GM23338 (cell line): Measurements from ENCODE around the gene CKM. TPM values are rescaled to one million over a fixed set of nuclear protein-coding genes. Genes with fewer than 3 reads are reported as not detected.

Experiments
- ATAC-seq: fragments of 200-7000 bp; cut with Tn5 transposase; 3 replicates; pipeline ENCODE4 v1.9.1; 2020
- DNase-seq: peaks from one replicate; pipeline ENCODE4 v3.0.0-alpha.2; 2015; ENCODE audit warnings: low spot score
- H2AFZ ChIP-seq: fragments of 200-600 bp; sonication (generic); 2 replicates; pipeline ENCODE4 v1.8.0; 2016; ENCODE audit warnings: antibody characterized with exemption, mild to moderate bottlenecking, moderate library complexity
- H3F3A ChIP-seq: fragments of 200-600 bp; sonication (generic); replicated peaks from 2 replicates; pipeline ENCODE4 v1.8.0; 2017; ENCODE audit warnings: antibody characterized with exemption, mixed run types, low read depth
- H3K27ac ChIP-seq: fragments of 200-600 bp; sonication (generic); 2 replicates; pipeline ENCODE4 v1.6.1; 2016; ENCODE audit warnings: low read depth
- H3K27me3 ChIP-seq: fragments of 200-600 bp; sonication (generic); 2 replicates; pipeline ENCODE4 v1.8.0; 2016; ENCODE audit warnings: mild to moderate bottlenecking, mixed run types, moderate library complexity; ENCODE audit not compliant: insufficient read depth
- H3K36me3 ChIP-seq: fragments of 200-600 bp; sonication (generic); 2 replicates; pipeline ENCODE4 v1.8.0; 2016; ENCODE audit warnings: mild to moderate bottlenecking; ENCODE audit not compliant: insufficient read depth
- H3K4me1 ChIP-seq: fragments of 200-600 bp; sonication (generic); 2 replicates; pipeline ENCODE4 v1.8.0; 2016; ENCODE audit warnings: mild to moderate bottlenecking, moderate library complexity; ENCODE audit not compliant: insufficient read depth
- H3K4me2 ChIP-seq: fragments of 200-600 bp; sonication (generic); 2 replicates; pipeline ENCODE4 v1.7.1; 2017; ENCODE audit warnings: mixed run types
- H3K4me3 ChIP-seq: fragments of 200-600 bp; sonication (generic); 2 replicates; pipeline ENCODE4 v1.6.1; 2016; ENCODE audit warnings: mixed run types
- H3K79me2 ChIP-seq: fragments of 200-600 bp; sonication (generic); replicated peaks from 2 replicates; pipeline ENCODE4 v1.8.0; 2017; ENCODE audit warnings: mild to moderate bottlenecking; ENCODE audit not compliant: insufficient read depth
- H3K9me2 ChIP-seq: fragments of 200-600 bp; sonication (generic); 2 replicates; pipeline ENCODE4 v1.8.0; 2017; ENCODE audit not compliant: insufficient read depth
- H4K20me1 ChIP-seq: fragments of 200-600 bp; sonication (generic); replicated peaks from 2 replicates; pipeline ENCODE4 v1.8.0; 2017; ENCODE audit warnings: mild to moderate bottlenecking; ENCODE audit not compliant: insufficient read depth
- H3K27ac Mint-ChIP-seq: 2 replicates; pipeline ENCODE4 v1.8.0; 2020; ENCODE audit warnings: inconsistent platforms, mild to moderate bottlenecking, moderate library complexity, mixed read lengths
- H3K27me3 Mint-ChIP-seq: 3 replicates; pipeline ENCODE4 v1.8.0; 2022; ENCODE audit warnings: low read depth, mild to moderate bottlenecking, moderate library complexity, mixed read lengths, inconsistent platforms; ENCODE audit not compliant: insufficient read depth, poor library complexity
- H3K36me3 Mint-ChIP-seq: 3 replicates; pipeline ENCODE4 v1.8.0; 2021; ENCODE audit warnings: low read depth, mild to moderate bottlenecking, inconsistent platforms, moderate library complexity, mixed read lengths
- H3K4me1 Mint-ChIP-seq: 3 replicates; pipeline ENCODE4 v1.8.0; 2020; ENCODE audit warnings: mild to moderate bottlenecking, inconsistent platforms, mixed read lengths
- H3K4me3 Mint-ChIP-seq: 3 replicates; pipeline ENCODE4 v1.8.0; 2021; ENCODE audit warnings: moderate library complexity, mild to moderate bottlenecking, inconsistent platforms, mixed read lengths
- H3K9me3 Mint-ChIP-seq: 3 replicates; pipeline ENCODE4 v1.8.0; 2020; ENCODE audit warnings: moderate library complexity, mild to moderate bottlenecking, inconsistent platforms, mixed read lengths
- CREB1 ChIP-seq: fragments of 250-450 bp; sonication (Bioruptor Pico); IDR thresholded peaks from 2 replicates; pipeline ENCODE4 v1.5.0; 2020; ENCODE audit warnings: low read depth, mild to moderate bottlenecking, moderate library complexity
- EZH2 ChIP-seq: fragments of 200-600 bp; sonication (generic); IDR thresholded peaks from one replicate; pipeline ENCODE4 v1.8.0; 2017; ENCODE audit warnings: antibody characterized with exemption, mild to moderate bottlenecking, low read depth; ENCODE audit not compliant: unreplicated experiment
- EZH2phosphoT487 ChIP-seq: fragments of 200-600 bp; sonication (generic); IDR thresholded peaks from one replicate; pipeline ENCODE4 v1.8.1; 2018; ENCODE audit warnings: antibody characterized with exemption; ENCODE audit not compliant: unreplicated experiment
- JUNB ChIP-seq: IDR thresholded peaks from one replicate; pipeline ENCODE4 v1.6.1; 2016; ENCODE audit warnings: antibody characterized with exemption; ENCODE audit not compliant: unreplicated experiment
- NANOG ChIP-seq: IDR thresholded peaks from 2 replicates; pipeline ENCODE4 v1.6.1; 2016; ENCODE audit warnings: antibody characterized with exemption, borderline replicate concordance
- POLR2AphosphoS5 ChIP-seq: IDR thresholded peaks from 2 replicates; pipeline ENCODE4 v1.6.1; 2016; ENCODE audit warnings: antibody characterized with exemption, low read depth
- STAT1 ChIP-seq: IDR thresholded peaks from one replicate; pipeline ENCODE4 v1.6.1; 2016; ENCODE audit warnings: antibody characterized with exemption; ENCODE audit not compliant: unreplicated experiment
- ZNF114 ChIP-seq: fragments of 250-450 bp; sonication (Bioruptor Pico); IDR thresholded peaks from 2 replicates; pipeline ENCODE4 v1.5.0; 2020; ENCODE audit warnings: mild to moderate bottlenecking, moderate library complexity
- ZNF331 ChIP-seq: fragments of 250-450 bp; sonication (Bioruptor Pico); IDR thresholded peaks from 2 replicates; pipeline ENCODE4 v1.5.0; 2020; ENCODE audit warnings: low read depth, mild to moderate bottlenecking, moderate library complexity
- polyA plus RNA-seq: library from polyadenylated mRNA; unstranded; fragments of >200 nt; fragmentation: Nextera tagmentation; extraction: Ambion mirVana; gene quantifications from 2 replicates; pipeline ENCODE4 v1.2.1, GENCODE V29; 2016
- total RNA-seq: library from RNA; depleted of rRNA; stranded (reverse); fragments of >200 nt; shearing (Covaris generic); gene quantifications from 2 replicates; pipeline ENCODE4 v1.2.3, GENCODE V29; 2014
- TF ChIP-seq, protein P1 (sequence below): IDR thresholded peaks from one replicate; pipeline ENCODE4 v1.6.1; 2018; ENCODE audit warnings: antibody characterized with exemption; ENCODE audit not compliant: unreplicated experiment
- TF ChIP-seq, protein P2 (sequence below), 2 experiments: fragments of 200-600 bp in 1 of 2; sonication (generic) in 1 of 2; conservative IDR thresholded peaks; 2 replicates each; pipeline versions ENCODE4 v1.5.1 to v1.6.1; 2016 to 2017; ENCODE audit warnings: antibody characterized with exemption in 2 of 2, low read depth in 2 of 2, mild to moderate bottlenecking in 2 of 2, moderate library complexity in 1 of 2
- TF ChIP-seq, protein P3 (sequence below): IDR thresholded peaks from 2 replicates; pipeline ENCODE4 v1.6.1; 2016; ENCODE audit warnings: antibody characterized with exemption

The CKM gene
- total and polyA plus RNA-seq, 2 experiments from 2014 or later, result not detected

DNA sequence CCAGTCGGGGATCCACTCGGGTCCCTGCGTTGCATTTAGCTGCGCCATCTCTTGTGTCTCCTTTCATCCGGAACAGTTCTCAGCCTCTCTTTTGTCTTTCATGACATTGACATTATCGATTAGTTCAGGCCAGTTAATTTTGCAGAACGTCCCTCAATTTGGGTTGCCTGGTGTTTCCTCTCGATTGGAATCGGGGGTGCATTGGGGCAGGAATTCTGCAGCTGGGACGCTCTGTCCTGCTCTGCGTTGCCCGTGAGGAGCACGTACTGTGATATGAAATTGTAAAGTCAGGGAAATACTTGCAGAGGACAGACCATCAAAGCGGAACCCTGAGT, 49.2 kb downstream of the CKM start (continued):
- TF ChIP-seq, protein P1, sequence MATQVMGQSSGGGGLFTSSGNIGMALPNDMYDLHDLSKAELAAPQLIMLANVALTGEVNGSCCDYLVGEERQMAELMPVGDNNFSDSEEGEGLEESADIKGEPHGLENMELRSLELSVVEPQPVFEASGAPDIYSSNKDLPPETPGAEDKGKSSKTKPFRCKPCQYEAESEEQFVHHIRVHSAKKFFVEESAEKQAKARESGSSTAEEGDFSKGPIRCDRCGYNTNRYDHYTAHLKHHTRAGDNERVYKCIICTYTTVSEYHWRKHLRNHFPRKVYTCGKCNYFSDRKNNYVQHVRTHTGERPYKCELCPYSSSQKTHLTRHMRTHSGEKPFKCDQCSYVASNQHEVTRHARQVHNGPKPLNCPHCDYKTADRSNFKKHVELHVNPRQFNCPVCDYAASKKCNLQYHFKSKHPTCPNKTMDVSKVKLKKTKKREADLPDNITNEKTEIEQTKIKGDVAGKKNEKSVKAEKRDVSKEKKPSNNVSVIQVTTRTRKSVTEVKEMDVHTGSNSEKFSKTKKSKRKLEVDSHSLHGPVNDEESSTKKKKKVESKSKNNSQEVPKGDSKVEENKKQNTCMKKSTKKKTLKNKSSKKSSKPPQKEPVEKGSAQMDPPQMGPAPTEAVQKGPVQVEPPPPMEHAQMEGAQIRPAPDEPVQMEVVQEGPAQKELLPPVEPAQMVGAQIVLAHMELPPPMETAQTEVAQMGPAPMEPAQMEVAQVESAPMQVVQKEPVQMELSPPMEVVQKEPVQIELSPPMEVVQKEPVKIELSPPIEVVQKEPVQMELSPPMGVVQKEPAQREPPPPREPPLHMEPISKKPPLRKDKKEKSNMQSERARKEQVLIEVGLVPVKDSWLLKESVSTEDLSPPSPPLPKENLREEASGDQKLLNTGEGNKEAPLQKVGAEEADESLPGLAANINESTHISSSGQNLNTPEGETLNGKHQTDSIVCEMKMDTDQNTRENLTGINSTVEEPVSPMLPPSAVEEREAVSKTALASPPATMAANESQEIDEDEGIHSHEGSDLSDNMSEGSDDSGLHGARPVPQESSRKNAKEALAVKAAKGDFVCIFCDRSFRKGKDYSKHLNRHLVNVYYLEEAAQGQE, result no peak
- TF ChIP-seq, protein P2, sequence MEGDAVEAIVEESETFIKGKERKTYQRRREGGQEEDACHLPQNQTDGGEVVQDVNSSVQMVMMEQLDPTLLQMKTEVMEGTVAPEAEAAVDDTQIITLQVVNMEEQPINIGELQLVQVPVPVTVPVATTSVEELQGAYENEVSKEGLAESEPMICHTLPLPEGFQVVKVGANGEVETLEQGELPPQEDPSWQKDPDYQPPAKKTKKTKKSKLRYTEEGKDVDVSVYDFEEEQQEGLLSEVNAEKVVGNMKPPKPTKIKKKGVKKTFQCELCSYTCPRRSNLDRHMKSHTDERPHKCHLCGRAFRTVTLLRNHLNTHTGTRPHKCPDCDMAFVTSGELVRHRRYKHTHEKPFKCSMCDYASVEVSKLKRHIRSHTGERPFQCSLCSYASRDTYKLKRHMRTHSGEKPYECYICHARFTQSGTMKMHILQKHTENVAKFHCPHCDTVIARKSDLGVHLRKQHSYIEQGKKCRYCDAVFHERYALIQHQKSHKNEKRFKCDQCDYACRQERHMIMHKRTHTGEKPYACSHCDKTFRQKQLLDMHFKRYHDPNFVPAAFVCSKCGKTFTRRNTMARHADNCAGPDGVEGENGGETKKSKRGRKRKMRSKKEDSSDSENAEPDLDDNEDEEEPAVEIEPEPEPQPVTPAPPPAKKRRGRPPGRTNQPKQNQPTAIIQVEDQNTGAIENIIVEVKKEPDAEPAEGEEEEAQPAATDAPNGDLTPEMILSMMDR (conservative IDR thresholded peaks at IDR 0.05; ENCODE audit: low read depth in 2 of 2), result no peak
- TF ChIP-seq EZH2phosphoT487, result no peak
- TF ChIP-seq NANOG, result no peak
- no peak for TF ChIP-seq STAT1
- no peak for TF ChIP-seq EZH2
- TF ChIP-seq, protein P3, sequence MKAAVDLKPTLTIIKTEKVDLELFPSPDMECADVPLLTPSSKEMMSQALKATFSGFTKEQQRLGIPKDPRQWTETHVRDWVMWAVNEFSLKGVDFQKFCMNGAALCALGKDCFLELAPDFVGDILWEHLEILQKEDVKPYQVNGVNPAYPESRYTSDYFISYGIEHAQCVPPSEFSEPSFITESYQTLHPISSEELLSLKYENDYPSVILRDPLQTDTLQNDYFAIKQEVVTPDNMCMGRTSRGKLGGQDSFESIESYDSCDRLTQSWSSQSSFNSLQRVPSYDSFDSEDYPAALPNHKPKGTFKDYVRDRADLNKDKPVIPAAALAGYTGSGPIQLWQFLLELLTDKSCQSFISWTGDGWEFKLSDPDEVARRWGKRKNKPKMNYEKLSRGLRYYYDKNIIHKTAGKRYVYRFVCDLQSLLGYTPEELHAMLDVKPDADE, result no peak
- TF ChIP-seq POLR2AphosphoS5, result no peak
- no peak for TF ChIP-seq JUNB

DNA sequence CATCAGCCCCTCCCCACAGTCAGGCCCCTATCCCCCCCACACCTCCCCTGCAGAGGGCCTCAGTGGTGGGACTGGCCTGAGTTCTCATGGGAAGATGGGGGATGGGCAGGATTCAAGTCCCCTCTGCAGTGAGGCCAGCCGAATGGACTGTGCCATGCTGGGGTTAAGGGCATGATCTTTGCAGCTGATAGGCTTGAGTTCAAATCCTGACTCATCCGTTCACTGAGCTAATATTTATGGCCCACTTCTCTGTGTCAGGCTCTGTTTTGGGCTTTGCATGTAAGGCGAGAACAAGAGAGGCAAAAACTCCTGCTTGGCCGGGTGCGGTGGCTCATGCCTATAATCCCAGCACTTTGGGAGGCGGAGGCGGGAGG, 51.0 kb downstream of the CKM start:
- Mint-ChIP-seq H3K36me3 (peaks cover 13% of the 10 kb centered on the region; the same call in 1 of the 3 replicates), H3K9me3 (no peaks in the 10 kb centered on the region), H3K27me3 (peaks cover 1% of the 10 kb centered on the region), H3K27ac (no peak overlapping the region), H3K4me1 (no peaks in the 10 kb centered on the region; the same call in 2 of the 3 replicates), H3K4me3 (no peak overlapping the region)
- no peak for ATAC-seq
- no peak for DNase-seq
- H3K4me3 ChIP-seq, result no peak overlapping the region
- H3K27me3 ChIP-seq, result no peaks in the 10 kb centered on the region
- no peak overlapping the region for H3K4me2 ChIP-seq
- H3K27ac ChIP-seq, result no peak overlapping the region
- no peaks in the 10 kb centered on the region for H3K79me2 ChIP-seq
- H3K4me1 ChIP-seq, result no peaks in the 10 kb centered on the region
- no peaks in the 10 kb centered on the region for H3K9me2 ChIP-seq
- no peak overlapping the region for H2AFZ ChIP-seq
- no peak for TF ChIP-seq ZNF114
- TF ChIP-seq CREB1 (CRISPR knock-in tag), result no peak
- TF ChIP-seq, protein P3, result no peak
- TF ChIP-seq, protein P2 (conservative IDR thresholded peaks at IDR 0.05; ENCODE audit: low read depth in 2 of 2), result no peak
- no peak for TF ChIP-seq ZNF331
- no peak for TF ChIP-seq JUNB
- H3F3A ChIP-seq, result no peaks in the 10 kb centered on the region
- H3K36me3 ChIP-seq, result 0 out of 2 replicates have a peak, but pooled peaks cover 4% of the 10 kb centered on the region
- H4K20me1 ChIP-seq, result 0 out of 2 replicates have a peak, but pooled peaks cover 3% of the 10 kb centered on the region
